NCI-H1048 (cell line): ENCODE data around the gene VAMP5.
"Not testable (repeated sequence)": the region's sequence is repeated elsewhere in the genome, so short reads cannot be mapped to it uniquely, and the experiment has no call there.

Source experiments
- DNase-seq: peaks from one replicate; lab custom pipeline; 2025; lab: John Stamatoyannopoulos, UW

The VAMP5 gene

GRCh38 chr2:85584857-85585780, 888 bp downstream of the VAMP5 start:
- DNase-seq, result no peak

DNA sequence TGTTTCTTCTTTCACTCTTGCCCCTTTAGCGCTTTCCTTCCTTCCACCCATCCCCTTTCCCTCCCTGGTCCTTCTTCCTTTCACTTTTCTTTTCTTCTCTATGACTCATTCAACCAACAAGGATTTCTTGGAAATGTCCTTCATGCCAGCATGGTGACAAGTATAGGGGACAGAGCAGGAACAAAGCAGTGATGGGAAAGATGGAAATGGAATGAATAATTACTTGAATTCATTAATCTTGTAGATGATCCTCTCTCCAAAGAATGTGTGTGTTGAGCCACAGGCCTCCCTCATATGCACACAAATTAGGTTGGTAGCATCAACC, 1.5 kb downstream of the VAMP5 start:
- no peak for DNase-seq

DNA sequence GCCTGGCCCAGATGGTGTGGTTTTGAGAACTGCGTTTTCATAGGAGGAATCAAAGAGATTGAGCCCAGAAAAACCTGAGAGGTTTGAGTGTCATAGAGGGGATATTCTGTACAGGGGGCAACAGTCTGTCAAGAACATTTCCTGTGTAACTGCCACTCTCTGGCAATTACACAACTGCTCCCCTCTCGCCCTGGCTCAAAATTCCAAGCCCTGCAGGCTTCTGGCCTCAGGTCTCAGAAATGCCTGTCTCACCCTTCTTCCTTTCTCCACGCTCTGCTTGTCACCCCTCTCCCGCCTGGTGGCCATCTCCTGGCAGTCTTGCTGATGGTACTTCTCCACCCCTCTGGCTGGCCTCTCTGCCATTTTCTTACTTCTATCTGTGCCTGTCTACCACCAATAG, 4.0 kb downstream of the VAMP5 start:
- no peak for DNase-seq

GRCh38 chr2:85588645-85589044, 4.4 kb downstream of the VAMP5 start:
- DNase-seq, result no peak

DNA sequence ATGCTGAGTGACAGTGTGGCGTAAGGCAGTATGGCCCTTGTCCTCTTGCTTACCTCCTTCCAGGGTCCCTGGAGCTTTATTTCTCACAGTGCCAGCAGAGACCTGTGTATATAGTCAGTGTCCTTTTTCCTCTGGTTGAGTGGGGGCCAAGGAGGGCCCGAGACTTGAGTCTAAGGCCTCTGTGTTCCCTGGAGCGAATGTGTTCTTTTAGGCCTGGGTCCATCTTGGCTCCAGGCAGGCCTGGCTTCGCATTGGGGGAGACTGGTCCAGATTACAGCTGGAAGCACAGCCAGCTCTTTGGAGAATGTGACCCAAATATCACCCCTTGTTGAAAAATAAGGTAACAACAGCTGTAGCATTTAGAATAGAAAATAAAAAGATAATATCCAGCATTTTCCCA, 5.0 kb downstream of the VAMP5 start:
- no peak for DNase-seq

- no peak for DNase-seq
These were observed 6.0 kb downstream of the VAMP5 start for GRCh38 chr2:85589982-85590791.

DNA sequence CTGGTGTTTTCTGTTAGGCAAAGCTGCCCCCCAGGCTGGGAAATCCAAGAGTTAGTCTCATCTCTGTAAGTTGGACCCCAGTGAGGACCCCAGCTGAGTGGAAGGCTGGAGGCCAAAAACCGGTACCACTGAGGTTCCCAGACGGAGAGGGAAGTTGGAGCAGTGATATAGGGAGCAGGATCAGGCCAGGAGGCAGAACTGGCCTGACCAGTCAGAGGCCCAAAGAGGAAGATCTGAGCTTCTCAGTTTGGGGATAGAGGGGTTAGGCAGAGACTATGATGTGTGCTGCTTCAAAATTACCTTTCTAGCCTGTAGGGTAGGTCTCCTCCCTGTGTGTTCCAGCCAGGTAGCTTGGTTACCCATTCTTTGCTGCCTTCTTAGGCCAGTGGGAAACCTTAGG, 6.7 kb downstream of the VAMP5 start:
- no peak for DNase-seq

- DNase-seq, result no peak
These were observed 7.3 kb downstream of the VAMP5 start for GRCh38 chr2:85591563-85591962.

- DNase-seq, result not testable (repeated sequence)
These were observed 8.1 kb downstream of the VAMP5 start for GRCh38 chr2:85592299-85592698.

GRCh38 chr2:85593023-85593422, 8.8 kb downstream of the VAMP5 start:
- no peak for DNase-seq

DNA sequence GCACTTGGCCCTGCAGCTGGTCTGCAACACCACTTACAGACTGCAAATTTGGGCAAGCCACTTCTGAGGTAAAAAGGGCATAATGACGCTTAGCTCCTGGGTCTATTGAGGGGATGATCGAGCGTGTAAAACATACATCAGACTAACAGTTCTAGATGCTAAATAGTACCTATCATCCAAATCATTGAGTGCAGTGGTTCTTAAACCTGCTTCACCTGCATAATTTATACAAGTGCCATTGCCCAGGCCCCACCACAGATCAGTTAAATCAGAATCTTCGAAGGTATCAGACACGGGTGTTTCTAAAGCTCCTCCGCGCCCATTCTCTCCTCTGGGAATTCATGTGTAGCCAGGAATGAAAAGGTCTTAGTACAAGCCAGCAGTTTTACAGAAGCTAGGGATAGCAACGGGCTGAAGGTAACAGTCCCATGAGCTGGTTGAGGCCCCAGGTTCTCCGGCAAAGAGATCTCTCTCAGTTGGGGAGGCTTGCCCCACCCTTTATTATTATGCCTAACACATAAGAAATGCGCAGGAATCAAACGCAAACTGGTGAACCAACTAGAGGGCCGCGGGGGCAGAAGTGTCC, 10.6 kb downstream of the VAMP5 start:
- DNase-seq, result no peak

DNA sequence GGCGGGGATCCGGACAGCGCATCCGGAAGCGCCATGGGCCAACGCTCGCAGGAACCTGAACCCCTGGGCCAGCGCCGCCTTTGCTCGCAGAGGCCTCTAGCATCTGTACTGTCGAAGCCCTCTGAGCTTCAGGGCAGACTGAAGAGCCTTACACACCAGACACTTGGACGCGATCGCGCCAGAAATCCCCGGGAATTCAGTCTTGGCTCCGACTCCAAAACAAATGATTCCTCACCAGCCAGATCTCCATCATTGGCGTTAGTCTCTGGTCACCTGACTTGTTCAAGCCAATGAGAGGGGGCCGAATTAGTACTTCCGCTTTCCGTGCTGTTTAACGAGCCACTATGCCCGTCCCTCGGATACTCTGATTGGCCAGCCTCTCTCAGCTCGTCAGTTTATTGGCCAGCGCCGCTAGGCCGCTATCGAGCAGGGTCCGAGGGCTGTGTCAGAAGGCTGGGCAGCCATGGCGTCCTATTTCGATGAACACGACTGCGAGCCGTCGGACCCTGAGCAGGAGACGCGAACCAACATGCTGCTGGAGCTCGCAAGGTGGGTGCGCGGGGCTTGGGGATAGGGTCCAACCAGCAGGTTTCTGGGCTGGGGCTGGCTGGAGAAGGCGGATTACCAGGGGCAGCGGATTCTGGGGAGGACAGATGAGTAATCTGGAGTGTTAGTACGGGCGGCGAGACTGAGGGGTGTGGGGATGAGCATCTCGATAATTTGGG, 11.2 kb downstream of the VAMP5 start, which contains the start of gene RNF181:
TSS of gene RNF181 (plus strand) at position 445 of the 725 bp plus-strand sequence. CDS start at position 464, 19 bp downstream.
- DNase-seq, result peak; percentile 86

- no peak for DNase-seq
These were observed 11.7 kb downstream of the VAMP5 start for GRCh38 chr2:85596026-85596333.

- DNase-seq, result no peak
These were observed 12.4 kb downstream of the VAMP5 start for GRCh38 chr2:85596486-85597143.

DNA sequence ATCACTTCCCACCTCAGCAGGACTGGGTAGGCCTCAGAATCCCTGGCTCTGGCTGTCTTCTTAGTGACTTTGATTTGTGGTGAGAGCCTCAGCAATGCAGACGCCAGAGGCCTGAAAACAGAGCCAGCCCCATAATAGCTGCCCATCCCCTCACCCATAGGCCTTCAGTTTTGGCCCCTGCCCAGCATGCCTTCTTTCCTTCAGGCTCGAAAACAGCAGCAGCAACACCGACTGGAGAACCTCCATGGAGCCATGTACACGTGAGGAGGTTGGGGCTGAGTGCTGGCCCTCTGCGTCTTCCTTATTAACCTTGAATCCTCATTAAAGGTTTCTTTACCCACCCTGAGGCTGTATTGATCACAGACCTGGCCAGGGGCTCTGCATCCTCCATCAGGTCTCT, 13.0 kb downstream of the VAMP5 start:
- DNase-seq, result no peak

GRCh38 chr2:85598594-85599340, 14.5 kb downstream of the VAMP5 start:
- no peak for DNase-seq

- DNase-seq, result no peak
These were observed 15.4 kb downstream of the VAMP5 start for GRCh38 chr2:85599468-85600234.

DNA sequence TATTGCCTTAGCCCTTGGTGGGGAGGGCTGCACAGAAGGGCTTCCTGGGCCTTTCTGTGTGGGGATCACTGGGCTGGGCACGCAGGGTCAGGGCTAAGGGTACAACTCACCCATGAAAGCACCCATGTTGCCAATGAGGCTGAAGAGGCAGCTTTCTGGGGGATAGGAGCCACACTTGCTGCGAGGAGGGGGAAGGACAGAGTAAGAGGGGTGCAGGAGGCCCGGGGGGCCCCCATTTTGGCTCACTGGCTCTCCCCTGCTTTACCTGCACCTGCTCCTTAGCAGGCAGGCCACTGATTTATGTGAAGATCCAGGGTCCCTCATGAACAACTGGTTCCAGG, 16.0 kb downstream of the VAMP5 start:
- no peak for DNase-seq

GRCh38 chr2:85600951-85601770, 16.9 kb downstream of the VAMP5 start:
- no peak for DNase-seq
